Activated CD4-positive, alpha-beta T cell treated with anti-CD3 and anti-CD28 coated beads for 36 hours (primary cell): Measurements from ENCODE around the gene ARID1B. TPM values are rescaled to one million over a fixed set of nuclear protein-coding genes. Genes with fewer than 3 reads are reported as not detected.

Source experiments
- ATAC-seq: fragments of 200-7000 bp; cut with Tn5 transposase; one replicate; pipeline ENCODE4 v1.10.0; 2021; ENCODE audit warnings: mild to moderate bottlenecking, moderate library complexity
- CTCF ChIA-PET: fragments of 350-600 bp; sonication (Branson Sonifier 250); formaldehyde crosslinking; loops from one replicate; lab custom pipeline; 2021; ENCODE audit warnings: antibody characterized with exemption; lab: Charles Lee
- POLR2A ChIA-PET: fragments of 350-600 bp; sonication (Branson Sonifier 250); formaldehyde crosslinking; loops from one replicate; lab custom pipeline; 2021; ENCODE audit warnings: antibody characterized with exemption, inconsistent platforms; lab: Charles Lee
- DNase-seq: peaks from one replicate; pipeline ENCODE4 v3.0.0-alpha.2; 2020
- H3K27ac Mint-ChIP-seq: one replicate; pipeline ENCODE4 v1.8.0; 2021; ENCODE audit warnings: mixed read lengths
- H3K27me3 Mint-ChIP-seq: one replicate; pipeline ENCODE4 v1.8.0; 2021; ENCODE audit warnings: mixed read lengths
- H3K36me3 Mint-ChIP-seq: one replicate; pipeline ENCODE4 v1.8.0; 2021; ENCODE audit warnings: low read depth, mixed read lengths
- H3K4me1 Mint-ChIP-seq: one replicate; pipeline ENCODE4 v1.8.0; 2021; ENCODE audit warnings: mixed read lengths
- H3K4me3 Mint-ChIP-seq: one replicate; pipeline ENCODE4 v1.8.0; 2021; ENCODE audit warnings: mild to moderate bottlenecking, moderate library complexity, mixed read lengths
- H3K9me3 Mint-ChIP-seq: one replicate; pipeline ENCODE4 v1.8.0; 2021; ENCODE audit warnings: low read depth, mixed read lengths
- intact Hi-C, 2 experiments: fragments of 100-400 bp; cut with DNase I in 1 of 2; cut with micrococcal nuclease in 1 of 2; formaldehyde crosslinking; loops; one replicate each; pipeline versions ENCODE4 v1.14.2 to v1.15.1; 2022 to 2024; cut with DNase I, micrococcal nuclease
- total RNA-seq, 2 experiments: library from RNA; stranded (reverse); gene quantifications; one replicate each; pipeline ENCODE4 v1.2.3, GENCODE V29; 2021

ARID1B gene
- total RNA-seq, 2 experiments from 2014 or later = 42.2 to 53.6 TPM

- no peak for DNase-seq
- no peak for ATAC-seq
- Mint-ChIP-seq H3K27me3 (no peaks in the 10 kb centered on the region), H3K36me3 (peaks cover 6% of the 10 kb centered on the region), H3K9me3 (peaks cover 1% of the 10 kb centered on the region), H3K4me1 (peaks cover 51% of the 10 kb centered on the region), H3K27ac (no peak overlapping the region), H3K4me3 (no peak overlapping the region)
- ChIA-PET POLR2A (no interaction called here), CTCF (interaction anchor here (1.1 to 2.0 kb wide), 2 partner anchors 29 to 107 kb away, joined by 3 to 5 read pairs; no protein-coding TSS in a partner anchor)
- intact Hi-C loops = no loop called here
Observed at GRCh38 chr6:157070403-157071107, 293.4 kb downstream of the ARID1B start.

- CTCF ChIA-PET = interaction anchor here (0.6 to 1.1 kb wide), 2 partner anchors 38 to 582 kb away, joined by 4 read pairs; no protein-coding TSS in a partner anchor
- Mint-ChIP-seq H3K27me3 (no peaks in the 10 kb centered on the region), H3K27ac (no peak overlapping the region), H3K9me3 (peaks cover 1% of the 10 kb centered on the region), H3K4me3 (no peak overlapping the region), H3K4me1 (peaks cover 54% of the 10 kb centered on the region), H3K36me3 (peaks cover 6% of the 10 kb centered on the region)
- no peak for ATAC-seq
- intact Hi-C loops = no loop called here
- POLR2A ChIA-PET = no interaction called here
- no peak for DNase-seq
Observed at GRCh38 chr6:157072128-157072527, 294.9 kb downstream of the ARID1B start.

GRCh38 chr6:157073596-157073995, 296.4 kb downstream of the ARID1B start:
- Mint-ChIP-seq H3K9me3 (peaks cover 1% of the 10 kb centered on the region), H3K27me3 (no peaks in the 10 kb centered on the region), H3K27ac (no peak overlapping the region), H3K4me3 (no peak overlapping the region), H3K4me1 (peaks cover 55% of the 10 kb centered on the region), H3K36me3 (peaks cover 6% of the 10 kb centered on the region)
- ChIA-PET POLR2A (no interaction called here), CTCF (interaction anchor here (0.6 to 0.7 kb wide), 2 partner anchors 18 to 36 kb away, joined by 3 read pairs; no protein-coding TSS in a partner anchor)
- ATAC-seq (no peak), DNase-seq (no peak)
- intact Hi-C loops = no loop called here

- Mint-ChIP-seq H3K27ac (no peak overlapping the region), H3K4me1 (peaks cover 55% of the 10 kb centered on the region), H3K4me3 (no peak overlapping the region), H3K27me3 (no peaks in the 10 kb centered on the region), H3K36me3 (peaks cover 6% of the 10 kb centered on the region), H3K9me3 (peaks cover 1% of the 10 kb centered on the region)
- POLR2A ChIA-PET = no interaction called here
- CTCF ChIA-PET = interaction anchor here (0.8 to 0.9 kb wide), 2 partner anchors 33 to 123 kb away, joined by 3 to 4 read pairs; no protein-coding TSS in a partner anchor
- DNase-seq (no peak), ATAC-seq (no peak)
- intact Hi-C loops = loop anchor here in 1 of 2 experiments (1.0 kb wide), 1 partner anchor 25 kb away; no protein-coding TSS in a partner anchor
Observed at GRCh38 chr6:157074969-157075368, 297.8 kb downstream of the ARID1B start.

- CTCF ChIA-PET = interaction anchor here (0.8 to 0.9 kb wide), 2 partner anchors 32 to 122 kb away, joined by 3 to 4 read pairs; no protein-coding TSS in a partner anchor
- Mint-ChIP-seq H3K27me3 (no peaks in the 10 kb centered on the region), H3K4me1 (peaks cover 53% of the 10 kb centered on the region), H3K9me3 (peaks cover 1% of the 10 kb centered on the region), H3K36me3 (peaks cover 6% of the 10 kb centered on the region), H3K27ac (peak overlapping the region; percentile 89), H3K4me3 (peak overlapping the region; percentile 54)
- POLR2A ChIA-PET = no interaction called here
- DNase-seq (peak; percentile 48), ATAC-seq (peak; percentile 87)
- intact Hi-C loops = loop anchor here (1.0 to 2.0 kb wide), 2 partner anchors 25 to 31 kb away; no protein-coding TSS in a partner anchor
Observed at GRCh38 chr6:157075549-157076450, 298.6 kb downstream of the ARID1B start.

GRCh38 chr6:157076451-157076822, 299.3 kb downstream of the ARID1B start:
- DNase-seq (no peak), ATAC-seq (no peak)
- Mint-ChIP-seq H3K4me3 (no peak overlapping the region), H3K27ac (peak overlapping the region; percentile 51), H3K4me1 (peaks cover 55% of the 10 kb centered on the region), H3K27me3 (no peaks in the 10 kb centered on the region), H3K9me3 (peaks cover 1% of the 10 kb centered on the region), H3K36me3 (peaks cover 6% of the 10 kb centered on the region)
- ChIA-PET CTCF (no interaction called here), POLR2A (no interaction called here)
- intact Hi-C loops = loop anchor here in 1 of 2 experiments (2.0 kb wide), 1 partner anchor 30 kb away; no protein-coding TSS in a partner anchor

- CTCF ChIA-PET = no interaction called here
- intact Hi-C loops = loop anchor here in 1 of 2 experiments (2.0 kb wide), 1 partner anchor 30 kb away; no protein-coding TSS in a partner anchor
- Mint-ChIP-seq H3K4me3 (no peak overlapping the region), H3K27ac (no peak overlapping the region), H3K9me3 (peaks cover 1% of the 10 kb centered on the region), H3K27me3 (no peaks in the 10 kb centered on the region), H3K4me1 (peaks cover 61% of the 10 kb centered on the region), H3K36me3 (peaks cover 6% of the 10 kb centered on the region)
- no peak for DNase-seq
- POLR2A ChIA-PET = no interaction called here
- ATAC-seq = no peak
Observed at GRCh38 chr6:157077251-157077650, 300.1 kb downstream of the ARID1B start.

- Mint-ChIP-seq H3K27me3 (no peaks in the 10 kb centered on the region), H3K36me3 (peaks cover 6% of the 10 kb centered on the region), H3K4me3 (no peak overlapping the region), H3K4me1 (peaks cover 61% of the 10 kb centered on the region), H3K9me3 (peaks cover 1% of the 10 kb centered on the region), H3K27ac (no peak overlapping the region)
- ChIA-PET CTCF (interaction anchor here (0.6 to 1.2 kb wide), 3 partner anchors 32 to 135 kb away, joined by 3 to 4 read pairs (median 3); no protein-coding TSS in a partner anchor), POLR2A (interaction anchor here (0.6 kb wide), 1 partner anchor 10 kb away, joined by 10 read pairs; no protein-coding TSS in a partner anchor)
- no peak for DNase-seq
- intact Hi-C loops = no loop called here
- ATAC-seq = no peak
Observed at GRCh38 chr6:157078326-157078725, 301.1 kb downstream of the ARID1B start.

- H3K36me3 Mint-ChIP-seq = peaks cover 3% of the 10 kb centered on the region
- no peak for DNase-seq
- H3K27ac Mint-ChIP-seq = no peak overlapping the region
- intact Hi-C loops = no loop called here
- ChIA-PET POLR2A (no interaction called here), CTCF (interaction anchor here (0.9 to 1.2 kb wide), 4 partner anchors 33 to 145 kb away, joined by 3 to 4 read pairs (median 3); no protein-coding TSS in a partner anchor)
- no peak overlapping the region for H3K4me3 Mint-ChIP-seq
- peaks cover 1% of the 10 kb centered on the region for H3K9me3 Mint-ChIP-seq
- no peaks in the 10 kb centered on the region for H3K27me3 Mint-ChIP-seq
- no peak for ATAC-seq
- H3K4me1 Mint-ChIP-seq = peaks cover 61% of the 10 kb centered on the region
Observed at GRCh38 chr6:157079277-157079676, 302.1 kb downstream of the ARID1B start.

- Mint-ChIP-seq H3K27ac (no peak overlapping the region), H3K9me3 (peaks cover 1% of the 10 kb centered on the region), H3K4me3 (no peak overlapping the region), H3K4me1 (peaks cover 57% of the 10 kb centered on the region), H3K27me3 (no peaks in the 10 kb centered on the region), H3K36me3 (peaks cover 6% of the 10 kb centered on the region)
- intact Hi-C loops = no loop called here
- CTCF ChIA-PET = interaction anchor here (1.0 to 1.2 kb wide), 4 partner anchors 72 to 240 kb away, joined by 3 read pairs; no protein-coding TSS in a partner anchor
- ATAC-seq = no peak
- POLR2A ChIA-PET = no interaction called here
- DNase-seq = no peak
Observed at GRCh38 chr6:157079771-157080170, 302.6 kb downstream of the ARID1B start.

- POLR2A ChIA-PET = no interaction called here
- intact Hi-C loops = no loop called here
- peaks cover 13% of the 10 kb centered on the region for H3K36me3 Mint-ChIP-seq
- no peak overlapping the region for H3K27ac Mint-ChIP-seq
- peaks cover 45% of the 10 kb centered on the region for H3K4me1 Mint-ChIP-seq
- ATAC-seq = no peak
- CTCF ChIA-PET = interaction anchor here (0.8 to 1.8 kb wide), 4 partner anchors 9 to 305 kb away, joined by 3 to 7 read pairs (median 3); no protein-coding TSS in a partner anchor
- DNase-seq = no peak
- H3K27me3 Mint-ChIP-seq = no peaks in the 10 kb centered on the region
- H3K9me3 Mint-ChIP-seq = no peaks in the 10 kb centered on the region
- H3K4me3 Mint-ChIP-seq = no peak overlapping the region
Observed at GRCh38 chr6:157080986-157081391, 303.8 kb downstream of the ARID1B start.
